CD4-positive, alpha-beta T cell treated with Interleukin-17A for 4 hours (primary cell): Measurements from ENCODE around the gene NR6A1.

Experiments
- DNase-seq: peaks from one replicate; pipeline ENCODE4 v3.0.0-alpha.2; 2020; ENCODE audit warnings: mixed read lengths

Gene NR6A1

GRCh38 chr9:124771021-124771866, at the start of gene NR6A1:
NR6A1 (minus strand) TSS chr9:124771311.
- DNase-seq, result peak; percentile 97

GRCh38 chr9:124818431-124819281, 47.5 kb upstream of the NR6A1 start:
- no peak for DNase-seq

DNA sequence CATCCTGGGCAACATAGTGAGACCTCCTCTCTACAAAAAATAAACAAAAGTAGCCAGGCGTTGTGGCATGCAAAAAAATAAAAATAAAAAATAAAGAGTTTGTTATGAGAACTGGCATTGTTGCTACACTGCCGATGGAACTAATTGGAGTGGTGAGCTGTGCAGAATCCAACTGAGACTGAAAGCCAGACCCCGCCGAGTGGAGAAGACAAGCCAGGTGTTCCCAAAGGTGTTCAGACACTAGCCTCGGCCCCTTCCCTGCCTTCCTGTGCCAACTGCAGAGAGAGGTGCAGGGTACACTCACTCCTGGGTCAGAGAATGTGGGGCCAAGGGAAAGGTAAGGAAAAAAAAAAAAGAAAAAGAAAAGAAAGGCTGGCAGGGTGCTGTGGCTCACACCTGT, 44.5 kb upstream of the NR6A1 start:
- DNase-seq, result no peak

- no peak for DNase-seq
Measured at GRCh38 chr9:124814164-124814535, 43.0 kb upstream of the NR6A1 start.

- no peak for DNase-seq
Measured at GRCh38 chr9:124813501-124814163, 42.5 kb upstream of the NR6A1 start.

GRCh38 chr9:124813041-124813440, 41.9 kb upstream of the NR6A1 start:
- DNase-seq, result no peak

DNA sequence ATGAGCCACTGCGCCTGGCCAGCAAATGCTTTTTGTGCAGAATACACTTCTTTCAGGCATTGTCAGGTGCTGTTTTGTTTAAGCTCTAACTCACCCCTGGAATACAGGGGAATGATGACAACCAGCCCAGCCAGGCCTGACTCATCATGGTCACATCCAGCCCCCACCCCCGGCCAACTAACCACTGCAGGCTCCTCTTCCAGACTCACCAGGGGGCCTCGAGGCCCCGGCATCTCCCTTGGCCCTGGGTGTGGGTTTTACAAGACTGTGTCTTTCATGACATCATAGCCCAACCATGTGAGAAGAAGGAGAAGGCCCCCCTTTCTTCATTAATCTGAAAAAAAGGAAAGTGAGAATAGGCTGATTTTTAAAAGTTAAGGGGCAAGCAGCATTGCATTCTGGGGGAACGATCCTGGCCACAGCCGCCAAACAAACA, 41.3 kb upstream of the NR6A1 start:
- DNase-seq, result no peak

DNA sequence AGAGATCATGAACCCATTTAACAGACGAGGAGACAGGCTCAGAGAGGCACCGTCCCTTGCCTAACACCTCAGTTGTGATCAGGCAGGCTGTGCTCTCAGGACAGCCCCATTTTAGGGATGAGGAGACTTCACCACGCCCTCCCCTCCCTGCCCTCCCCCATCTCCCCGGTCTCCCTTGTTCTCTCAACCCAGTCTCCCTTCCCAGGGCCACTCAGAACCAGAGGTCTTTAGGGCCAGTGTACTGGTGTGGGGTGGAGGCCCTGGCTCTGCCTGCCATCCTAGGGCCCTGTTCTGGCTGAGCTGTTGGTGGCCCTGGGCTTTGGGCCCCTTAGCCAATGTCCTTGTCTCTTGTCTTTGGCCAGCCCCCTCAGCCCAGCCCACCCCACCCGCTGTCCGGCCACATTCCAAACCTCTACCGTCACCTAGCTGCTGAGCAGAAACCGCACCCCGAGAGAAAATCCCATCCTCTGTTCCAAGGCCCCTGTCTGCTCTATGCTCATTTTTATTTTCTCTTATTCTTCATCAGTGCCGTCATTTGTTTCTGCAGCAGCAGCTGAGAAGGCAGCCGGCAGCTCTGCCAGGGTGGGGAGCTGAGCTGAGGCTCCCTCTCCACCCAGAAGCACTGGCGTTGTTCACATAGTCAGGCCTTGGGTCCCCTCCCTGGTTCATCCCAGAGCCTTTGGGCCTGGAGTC, 39.7 kb upstream of the NR6A1 start:
- DNase-seq, result no peak

- DNase-seq, result no peak
Measured at GRCh38 chr9:124809741-124810500, 38.8 kb upstream of the NR6A1 start.

- DNase-seq, result no peak
Measured at GRCh38 chr9:124809211-124809610, 38.1 kb upstream of the NR6A1 start.

DNA sequence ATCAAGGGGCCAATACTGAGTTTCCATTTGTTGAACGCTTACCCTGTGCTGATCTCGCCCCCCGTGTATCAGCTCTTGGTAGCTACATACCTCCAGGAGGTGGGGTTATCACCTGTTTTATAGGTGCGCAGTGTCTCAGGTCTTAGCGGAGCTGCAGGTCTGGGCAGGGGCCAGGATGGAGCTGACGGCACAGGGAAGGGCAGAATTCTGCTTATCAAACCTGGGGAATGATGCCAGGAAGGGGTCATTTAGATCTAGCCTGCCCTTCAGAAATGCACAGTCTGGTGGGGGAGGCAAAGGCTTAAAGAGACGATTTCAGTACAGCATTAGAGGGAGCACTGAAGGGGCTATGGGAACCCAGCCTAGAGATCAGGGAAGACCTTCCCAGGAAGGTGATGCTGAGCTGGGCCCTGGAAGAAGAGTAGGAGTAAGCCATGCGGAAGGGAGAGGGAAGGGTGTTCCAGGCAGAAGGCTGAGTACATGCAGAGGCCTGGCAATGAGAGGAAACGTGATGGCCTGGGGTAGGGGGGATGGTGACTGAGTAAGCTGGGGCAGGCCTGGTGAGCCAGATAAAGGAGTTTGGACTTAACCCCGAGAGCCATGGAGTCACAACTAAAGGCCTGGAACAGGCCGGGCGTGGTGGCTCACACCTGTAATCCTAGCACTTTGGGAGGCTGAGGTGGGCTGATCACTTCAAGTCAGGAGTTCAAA, 37.3 kb upstream of the NR6A1 start:
- DNase-seq, result no peak

DNA sequence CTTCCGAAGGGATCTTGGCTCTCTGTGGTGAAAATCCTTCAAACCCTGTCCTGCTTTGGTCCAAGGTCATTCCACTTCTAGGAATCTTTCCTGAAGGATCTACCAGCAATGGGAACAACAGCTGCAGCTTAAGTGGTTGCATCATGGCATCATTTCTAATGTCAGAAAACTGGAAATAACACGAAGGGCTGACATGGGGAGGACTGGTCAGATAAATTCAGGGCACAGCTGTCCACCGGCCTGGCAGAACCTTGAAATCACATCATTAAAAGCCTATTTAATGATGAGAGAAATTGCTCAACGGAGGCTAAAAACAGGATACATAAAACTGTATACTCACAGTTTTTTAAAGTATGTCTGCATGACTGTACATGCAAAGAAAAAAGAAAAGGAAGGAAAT, 34.1 kb upstream of the NR6A1 start:
- no peak for DNase-seq

- no peak for DNase-seq
Measured at GRCh38 chr9:124803911-124804310, 32.8 kb upstream of the NR6A1 start.

GRCh38 chr9:124802426-124802825, 31.3 kb upstream of the NR6A1 start:
- DNase-seq, result no peak

GRCh38 chr9:124801356-124801755, 30.2 kb upstream of the NR6A1 start:
- no peak for DNase-seq

DNA sequence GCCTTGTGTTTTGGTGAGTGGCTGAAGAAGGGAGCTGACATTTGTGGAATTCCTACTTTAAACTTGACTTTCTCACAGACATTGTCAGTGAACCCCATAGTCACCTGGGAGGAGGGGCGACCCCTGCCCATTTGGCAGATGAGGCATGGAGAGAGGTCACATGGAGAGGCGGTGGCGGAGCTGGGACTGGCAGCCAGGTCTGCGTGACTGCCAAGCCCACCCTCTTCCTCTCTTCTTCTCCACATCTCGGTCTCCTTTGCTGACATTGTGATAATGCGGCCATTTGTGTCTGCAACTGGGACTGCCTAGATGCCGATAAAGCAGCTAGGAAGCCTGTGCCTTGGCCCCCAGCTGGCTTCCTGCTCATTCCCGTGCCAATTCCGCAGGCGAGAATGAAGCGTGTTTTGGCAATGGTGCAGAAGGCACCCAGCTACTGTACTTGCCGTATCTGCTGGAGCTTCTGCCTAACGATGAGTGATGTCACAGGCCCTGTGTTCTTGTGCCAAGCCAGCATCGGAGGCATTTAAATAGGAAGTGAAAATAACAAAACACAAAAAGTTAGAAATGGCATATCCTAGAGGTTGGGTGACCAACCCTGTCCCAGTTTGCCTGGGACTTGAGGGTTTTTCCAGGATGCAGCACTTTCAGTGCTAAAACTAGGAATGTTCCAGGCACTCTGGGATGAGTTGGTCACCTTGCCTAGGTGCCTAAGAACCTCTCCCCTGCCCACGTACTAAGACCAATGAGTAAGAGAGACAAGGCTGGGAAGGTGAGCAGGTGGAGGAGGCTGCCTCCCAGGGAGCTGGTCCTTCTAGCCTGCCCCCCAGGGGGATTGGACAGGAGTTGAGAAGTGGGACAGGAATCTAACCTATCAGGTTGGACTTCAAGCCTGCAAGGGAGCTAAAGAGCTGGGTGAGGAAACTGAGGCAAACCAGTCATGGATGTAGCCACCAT, 29.5 kb upstream of the NR6A1 start:
- no peak for DNase-seq

DNA sequence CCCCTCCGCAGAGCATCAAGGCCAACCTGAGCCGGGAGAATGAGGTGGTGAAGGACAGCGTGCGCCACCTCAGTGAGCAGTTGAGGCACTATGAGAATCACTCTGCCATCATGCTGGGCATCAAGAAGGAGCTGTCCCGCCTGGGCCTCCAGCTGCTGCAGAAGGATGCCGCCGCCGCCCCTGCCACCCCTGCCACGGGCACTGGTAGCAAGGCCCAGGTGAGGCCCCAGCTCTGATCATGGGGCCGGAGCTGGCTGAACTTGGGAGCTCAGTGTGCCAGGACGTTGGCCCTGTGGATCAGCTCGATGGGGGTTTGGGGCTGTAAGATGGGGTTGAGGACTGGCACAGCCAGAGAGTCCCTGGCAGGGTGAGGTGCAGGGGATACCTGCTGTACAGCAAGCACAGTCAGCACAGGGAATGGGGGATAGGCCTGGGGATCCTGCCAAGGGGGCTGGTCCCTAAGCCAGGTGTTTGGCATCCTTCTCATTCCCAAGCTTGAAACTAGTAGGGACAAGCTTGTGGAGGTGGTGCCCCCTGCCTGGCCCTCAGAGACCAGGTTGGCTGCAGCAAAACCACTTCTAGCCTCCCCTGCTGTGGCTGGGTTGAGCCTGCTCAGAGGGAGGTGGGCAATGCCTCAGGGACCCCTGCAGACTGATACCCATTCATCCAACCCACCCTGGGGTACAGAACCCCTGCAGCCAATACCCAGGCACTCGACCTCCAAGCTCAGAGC, 28.3 kb upstream of the NR6A1 start:
- DNase-seq, result no peak

- DNase-seq, result no peak
Measured at GRCh38 chr9:124797343-124798103, 26.4 kb upstream of the NR6A1 start.
